ENCODE results near the gene ITGB5. TPM values are rescaled to one million over a fixed set of nuclear protein-coding genes. Genes with fewer than 3 reads are reported as not detected.

ITGB5 gene
- total and polyA plus RNA-seq, 2 experiments from 2014 or later = 103 to 109 TPM

DNA sequence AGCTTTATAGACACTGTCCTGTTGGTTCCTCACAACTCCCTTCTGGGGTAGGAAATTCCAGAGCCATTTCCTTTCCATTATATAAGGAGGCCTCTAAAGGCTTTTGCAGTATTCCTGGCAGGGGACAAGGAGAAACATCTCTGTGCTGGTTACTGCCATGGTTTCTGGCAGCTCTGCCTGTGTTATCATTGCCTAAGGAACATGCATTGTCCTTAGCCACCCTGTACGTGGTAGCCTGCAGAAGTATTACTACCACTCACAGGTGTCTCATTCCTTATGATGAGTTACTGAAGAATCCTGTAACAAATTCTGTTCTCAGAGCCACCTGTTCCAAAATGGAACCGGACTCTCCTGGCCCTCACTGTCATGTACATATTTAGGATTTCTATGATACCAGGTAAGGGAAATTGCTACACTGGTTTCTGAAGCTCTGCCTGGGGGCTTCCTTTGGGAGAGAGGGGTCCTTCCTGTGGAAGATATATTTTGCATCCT is 98.9 kb downstream of the ITGB5 start:
- H2AFZ ChIP-seq = no peak overlapping the region
- H3K27ac ChIP-seq = no peak overlapping the region
- H3K4me2 ChIP-seq = no peak overlapping the region
- no peak for DNase-seq (ENCODE audit: low spot score)
- no peaks in the 10 kb centered on the region for H3K9me2 ChIP-seq (replicated peaks; ENCODE audit: insufficient read depth)
- H3K27me3 ChIP-seq = no peaks in the 10 kb centered on the region
- H3K9me3 ChIP-seq (ENCODE audit: low read depth) = no peaks in the 10 kb centered on the region
- TF ChIP-seq, protein P1, sequence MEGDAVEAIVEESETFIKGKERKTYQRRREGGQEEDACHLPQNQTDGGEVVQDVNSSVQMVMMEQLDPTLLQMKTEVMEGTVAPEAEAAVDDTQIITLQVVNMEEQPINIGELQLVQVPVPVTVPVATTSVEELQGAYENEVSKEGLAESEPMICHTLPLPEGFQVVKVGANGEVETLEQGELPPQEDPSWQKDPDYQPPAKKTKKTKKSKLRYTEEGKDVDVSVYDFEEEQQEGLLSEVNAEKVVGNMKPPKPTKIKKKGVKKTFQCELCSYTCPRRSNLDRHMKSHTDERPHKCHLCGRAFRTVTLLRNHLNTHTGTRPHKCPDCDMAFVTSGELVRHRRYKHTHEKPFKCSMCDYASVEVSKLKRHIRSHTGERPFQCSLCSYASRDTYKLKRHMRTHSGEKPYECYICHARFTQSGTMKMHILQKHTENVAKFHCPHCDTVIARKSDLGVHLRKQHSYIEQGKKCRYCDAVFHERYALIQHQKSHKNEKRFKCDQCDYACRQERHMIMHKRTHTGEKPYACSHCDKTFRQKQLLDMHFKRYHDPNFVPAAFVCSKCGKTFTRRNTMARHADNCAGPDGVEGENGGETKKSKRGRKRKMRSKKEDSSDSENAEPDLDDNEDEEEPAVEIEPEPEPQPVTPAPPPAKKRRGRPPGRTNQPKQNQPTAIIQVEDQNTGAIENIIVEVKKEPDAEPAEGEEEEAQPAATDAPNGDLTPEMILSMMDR (IDR thresholded peaks at IDR 0.05; ENCODE audit: poor library complexity) = no peak
- 94% methylated on average over 2 of the region's 2 CpGs for WGBS (ENCODE audit: low lambda C conversion rate, missing lambda C conversion rate)
- peaks cover 3% of the 10 kb centered on the region for H3K79me2 ChIP-seq
- no peak overlapping the region for H3K4me3 ChIP-seq
- H3K4me1 ChIP-seq (ENCODE audit: insufficient read depth) = peaks cover 21% of the 10 kb centered on the region
- H3K36me3 ChIP-seq (replicated peaks; ENCODE audit: insufficient read depth, low read depth) = no peaks in the 10 kb centered on the region
- H4K20me1 ChIP-seq (ENCODE audit: insufficient read depth, poor library complexity, severe bottlenecking) = no peaks in the 10 kb centered on the region

GRCh38 chr3:124787476-124788195 is 99.5 kb downstream of the ITGB5 start:
- H3K4me2 ChIP-seq = no peak overlapping the region

GRCh38 chr3:124786511-124787241 is 100.5 kb downstream of the ITGB5 start:
- 59% methylated on average over 6 of the region's 6 CpGs for WGBS (ENCODE audit: low lambda C conversion rate, missing lambda C conversion rate)
- Histone ChIP-seq H4K20me1 (ENCODE audit: insufficient read depth, poor library complexity, severe bottlenecking) (no peaks in the 10 kb centered on the region), H3K79me2 (peaks cover 3% of the 10 kb centered on the region), H3K4me1 (ENCODE audit: insufficient read depth) (peaks cover 22% of the 10 kb centered on the region), H3K4me2 (no peak overlapping the region), H3K9me3 (ENCODE audit: low read depth) (no peaks in the 10 kb centered on the region), H2AFZ (no peak overlapping the region), H3K36me3 (replicated peaks; ENCODE audit: insufficient read depth, low read depth) (no peaks in the 10 kb centered on the region), H3K9me2 (replicated peaks; ENCODE audit: insufficient read depth) (no peaks in the 10 kb centered on the region), H3K27me3 (no peaks in the 10 kb centered on the region), H3K4me3 (no peak overlapping the region), H3K27ac (peak overlapping the region; percentile 72)
- TF ChIP-seq, protein P1 (IDR thresholded peaks at IDR 0.05; ENCODE audit: poor library complexity) = peak; percentile 65
- TF ChIP-seq EZH2 (IDR thresholded peaks at IDR 0.05; ENCODE audit: borderline replicate concordance) (no peak), EZH2phosphoT487 (IDR thresholded peaks at IDR 0.05; ENCODE audit: low read depth, severe bottlenecking, unreplicated experiment) (no peak)
- DNase-seq (ENCODE audit: low spot score) = peak; percentile 41

More at GRCh38 chr3:124787476-124788195, 99.5 kb downstream of the ITGB5 start:
- TF ChIP-seq EZH2phosphoT487 (IDR thresholded peaks at IDR 0.05; ENCODE audit: low read depth, severe bottlenecking, unreplicated experiment) (no peak), EZH2 (IDR thresholded peaks at IDR 0.05; ENCODE audit: borderline replicate concordance) (no peak)
- TF ChIP-seq, protein P1 (IDR thresholded peaks at IDR 0.05; ENCODE audit: poor library complexity) = no peak
- peak overlapping the region; percentile 72 for H3K27ac ChIP-seq
- no peak overlapping the region for H2AFZ ChIP-seq
- no peaks in the 10 kb centered on the region for H3K36me3 ChIP-seq (replicated peaks; ENCODE audit: insufficient read depth, low read depth)
- no peak overlapping the region for H3K4me3 ChIP-seq
- 95% methylated on average over 3 of the region's 3 CpGs for WGBS (ENCODE audit: low lambda C conversion rate, missing lambda C conversion rate)
- no peak for DNase-seq (ENCODE audit: low spot score)
- no peaks in the 10 kb centered on the region for H3K27me3 ChIP-seq
- H3K79me2 ChIP-seq = peaks cover 3% of the 10 kb centered on the region
- no peaks in the 10 kb centered on the region for H3K9me3 ChIP-seq (ENCODE audit: low read depth)
- peaks cover 21% of the 10 kb centered on the region for H3K4me1 ChIP-seq (ENCODE audit: insufficient read depth)
- H4K20me1 ChIP-seq (ENCODE audit: insufficient read depth, poor library complexity, severe bottlenecking) = no peaks in the 10 kb centered on the region
- no peaks in the 10 kb centered on the region for H3K9me2 ChIP-seq (replicated peaks; ENCODE audit: insufficient read depth)

Data from hepatocyte (in vitro differentiated cells).